ENCODE results near the gene TCF7L2.

Gene TCF7L2

DNA sequence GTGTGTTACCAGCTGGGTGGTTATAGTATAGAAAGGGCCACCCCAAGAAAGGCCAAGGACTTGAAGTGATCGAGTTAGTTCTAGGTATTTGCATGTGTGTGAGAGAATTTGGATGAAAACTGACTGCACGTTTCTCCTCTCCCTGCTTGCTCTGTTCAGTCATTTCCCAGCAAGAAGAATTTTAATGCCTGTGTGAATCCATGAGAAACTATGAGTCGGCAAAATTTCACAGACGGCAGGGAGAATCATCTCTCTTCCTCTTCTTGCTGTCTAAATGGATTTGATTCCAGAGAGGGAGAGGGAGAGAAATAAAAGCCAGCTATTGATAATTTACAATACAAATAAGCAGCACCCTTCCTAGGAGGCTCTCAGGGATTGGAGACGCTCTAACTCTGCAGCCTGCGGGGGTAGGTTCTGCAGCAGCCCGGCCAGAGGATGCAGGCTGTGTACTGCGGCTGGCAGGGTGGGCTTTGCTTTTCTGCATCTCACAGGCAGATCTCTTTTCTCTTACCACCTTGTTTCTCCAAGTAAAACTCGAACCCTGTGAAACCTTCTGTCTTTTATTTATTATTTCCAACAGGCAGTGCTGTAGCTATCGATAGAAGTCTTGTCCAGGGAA lies 183.6 kb downstream of the TCF7L2 start:
- Histone ChIP-seq H2BK5ac (ENCODE audit: low read depth, low read length, poor library complexity) (peak overlapping the region; percentile 55), H2BK120ac (ENCODE audit: insufficient read depth, low read length, poor library complexity) (no peak overlapping the region), H4K91ac (ENCODE audit: low read depth, low read length) (peak overlapping the region; percentile 27), H2AFZ (ENCODE audit: insufficient read depth, low read length, poor library complexity) (no peak overlapping the region), H3K9ac (ENCODE audit: low read length) (peak overlapping the region; percentile 8), H4K8ac (ENCODE audit: low read depth, low read length) (peak overlapping the region; percentile 24), H3K79me1 (ENCODE audit: low read length) (peaks cover 5% of the 10 kb centered on the region), H3K4ac (ENCODE audit: low read depth, low read length) (no peak overlapping the region), H4K12ac (ENCODE audit: low read depth, low read length) (no peak overlapping the region), H3K36me3 (ENCODE audit: control insufficient read depth in 1 of 2, insufficient read depth in 2 of 2, low read length in 2 of 2) (no peaks in the 10 kb centered on the region), H3K27ac (ENCODE audit: low read depth, low read length) (no peak overlapping the region), H3K4me2 (ENCODE audit: low read length) (no peak overlapping the region), H3K79me2 (ENCODE audit: control insufficient read depth, insufficient read depth, low read length, poor library complexity) (peaks cover 4% of the 10 kb centered on the region), H3K27me3 (ENCODE audit: insufficient read depth, low read length) (no peaks in the 10 kb centered on the region), H2AK5ac (ENCODE audit: low read length) (no peak overlapping the region), H3K4me1 (ENCODE audit: control insufficient read depth in 1 of 2, insufficient read depth in 2 of 2, low read length in 2 of 2) (peaks cover 21 to 22% of the 10 kb centered on the region in 2 experiments), H3K23ac (ENCODE audit: low read length) (no peak overlapping the region), H2BK12ac (ENCODE audit: low read length) (no peak overlapping the region), H3K18ac (ENCODE audit: low read length) (no peak overlapping the region), H3K9me3 (ENCODE audit: insufficient read depth, low read depth, low read length) (no peaks in the 10 kb centered on the region), H3K14ac (ENCODE audit: low read length) (no peak overlapping the region), H3K4me3 (ENCODE audit: low read depth, low read length) (no peak overlapping the region)
- DNase-seq = no peak
- WGBS (ENCODE audit: extremely low coverage, insufficient coverage, insufficient read length) = no CpG with 5 or more reads among the region's 10 CpGs

DNA sequence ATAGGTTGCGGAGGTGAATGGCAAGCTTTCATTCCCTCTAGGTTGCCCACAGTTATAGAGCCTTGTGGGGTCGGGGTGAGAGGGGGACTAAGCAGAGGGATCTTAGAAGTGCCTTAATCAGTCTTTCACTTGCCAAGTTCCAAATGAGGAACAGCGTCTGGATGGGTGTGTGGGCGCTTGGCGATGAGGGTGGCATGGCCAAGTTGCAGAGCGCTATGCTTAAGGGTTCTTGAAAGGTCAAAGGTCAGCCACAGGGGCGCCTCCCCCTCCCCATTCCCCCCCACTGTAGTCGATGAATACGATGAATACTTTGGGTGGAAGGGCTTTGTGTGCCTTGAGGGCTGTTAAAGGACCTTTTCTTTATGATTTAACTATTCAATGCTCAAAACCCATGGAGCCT lies 185.0 kb downstream of the TCF7L2 start:
- Histone ChIP-seq H3K4ac (ENCODE audit: low read depth, low read length) (no peak overlapping the region), H2AFZ (ENCODE audit: insufficient read depth, low read length, poor library complexity) (no peak overlapping the region), H2BK5ac (ENCODE audit: low read depth, low read length, poor library complexity) (no peak overlapping the region), H3K4me3 (ENCODE audit: low read depth, low read length) (no peak overlapping the region), H3K23ac (ENCODE audit: low read length) (no peak overlapping the region), H3K79me1 (ENCODE audit: low read length) (peaks cover 5% of the 10 kb centered on the region), H3K9ac (ENCODE audit: low read length) (no peak overlapping the region), H4K91ac (ENCODE audit: low read depth, low read length) (no peak overlapping the region), H2AK5ac (ENCODE audit: low read length) (no peak overlapping the region), H3K79me2 (ENCODE audit: control insufficient read depth, insufficient read depth, low read length, poor library complexity) (peaks cover 2% of the 10 kb centered on the region), H3K4me2 (ENCODE audit: low read length) (no peak overlapping the region), H3K27ac (ENCODE audit: low read depth, low read length) (no peak overlapping the region), H3K14ac (ENCODE audit: low read length) (no peak overlapping the region), H3K27me3 (ENCODE audit: insufficient read depth, low read length) (no peaks in the 10 kb centered on the region), H2BK120ac (ENCODE audit: insufficient read depth, low read length, poor library complexity) (no peak overlapping the region), H3K18ac (ENCODE audit: low read length) (no peak overlapping the region), H3K36me3 (ENCODE audit: control insufficient read depth in 1 of 2, insufficient read depth in 2 of 2, low read length in 2 of 2) (no peaks in the 10 kb centered on the region), H4K8ac (ENCODE audit: low read depth, low read length) (no peak overlapping the region), H3K9me3 (ENCODE audit: insufficient read depth, low read depth, low read length) (no peaks in the 10 kb centered on the region), H3K4me1 (ENCODE audit: control insufficient read depth in 1 of 2, insufficient read depth in 2 of 2, low read length in 2 of 2) (peaks cover 23 to 27% of the 10 kb centered on the region in 2 experiments), H2BK12ac (ENCODE audit: low read length) (no peak overlapping the region), H4K12ac (ENCODE audit: low read depth, low read length) (no peak overlapping the region)
- DNase-seq = no peak
- no CpG with 5 or more reads among the region's 9 CpGs for WGBS (ENCODE audit: extremely low coverage, insufficient coverage, insufficient read length)

DNA sequence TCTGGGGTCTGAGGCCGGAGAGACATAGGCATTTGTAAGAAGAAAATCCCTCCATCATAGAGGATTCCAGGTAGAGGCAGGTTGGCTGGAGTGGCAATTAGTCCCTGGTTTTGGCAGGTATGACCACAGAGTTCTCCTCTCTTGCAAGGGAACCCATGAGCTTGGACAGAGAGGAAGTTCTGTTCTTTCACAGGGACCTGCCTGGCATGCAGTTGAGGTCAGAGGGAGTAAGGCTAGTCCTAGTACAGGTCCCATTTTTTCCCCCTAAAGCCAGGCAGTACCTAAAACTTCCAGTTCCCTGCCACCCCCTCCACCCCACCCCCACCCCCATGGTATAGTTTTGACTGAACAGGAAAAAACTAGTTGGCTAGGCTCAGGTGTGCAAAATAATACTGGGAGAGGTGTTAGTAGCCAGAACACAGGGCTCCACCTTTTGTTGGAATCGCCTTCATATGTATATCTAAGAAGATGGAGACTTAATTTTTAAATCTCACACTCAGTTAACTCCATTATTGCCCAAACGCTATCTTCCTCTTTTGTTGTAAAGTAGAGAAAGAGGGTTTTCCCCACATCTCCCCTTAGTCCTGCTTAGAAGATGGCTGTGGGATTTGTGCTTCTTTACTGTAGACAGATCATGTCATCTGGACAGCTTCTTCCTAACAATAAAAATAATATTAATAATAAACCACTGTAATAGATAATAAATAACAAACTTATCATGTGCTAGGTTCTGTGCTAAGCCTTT lies 188.1 kb downstream of the TCF7L2 start:
- peaks cover 2% of the 10 kb centered on the region for H3K79me1 ChIP-seq (ENCODE audit: low read length)
- H3K4me1 ChIP-seq (ENCODE audit: control insufficient read depth in 1 of 2, insufficient read depth in 2 of 2, low read length in 2 of 2) = peaks cover 22 to 30% of the 10 kb centered on the region in 2 experiments
- no peaks in the 10 kb centered on the region for H3K27me3 ChIP-seq (ENCODE audit: insufficient read depth, low read length)
- H3K9me3 ChIP-seq (ENCODE audit: insufficient read depth, low read depth, low read length) = no peaks in the 10 kb centered on the region
- H3K79me2 ChIP-seq (ENCODE audit: control insufficient read depth, insufficient read depth, low read length, poor library complexity) = peaks cover 2% of the 10 kb centered on the region
- H4K12ac ChIP-seq (ENCODE audit: low read depth, low read length) = no peak overlapping the region
- no peak overlapping the region for H4K8ac ChIP-seq (ENCODE audit: low read depth, low read length)
- H3K36me3 ChIP-seq (ENCODE audit: control insufficient read depth in 1 of 2, insufficient read depth in 2 of 2, low read length in 2 of 2) = peaks cover 9 to 10% of the 10 kb centered on the region in 2 experiments
- no peak overlapping the region for H2BK12ac ChIP-seq (ENCODE audit: low read length)
- H3K4ac ChIP-seq (ENCODE audit: low read depth, low read length) = no peak overlapping the region
- H3K27ac ChIP-seq (ENCODE audit: low read depth, low read length) = no peak overlapping the region
- no peak overlapping the region for H3K4me3 ChIP-seq (ENCODE audit: low read depth, low read length)
- H3K4me2 ChIP-seq (ENCODE audit: low read length) = no peak overlapping the region
- no CpG with 5 or more reads among the region's 3 CpGs for WGBS (ENCODE audit: extremely low coverage, insufficient coverage, insufficient read length)
- no peak overlapping the region for H3K9ac ChIP-seq (ENCODE audit: low read length)
- H4K91ac ChIP-seq (ENCODE audit: low read depth, low read length) = peak overlapping the region; percentile 33
- no peak overlapping the region for H3K14ac ChIP-seq (ENCODE audit: low read length)
- peak overlapping the region; percentile 29 for H3K18ac ChIP-seq (ENCODE audit: low read length)
- no peak overlapping the region for H2BK5ac ChIP-seq (ENCODE audit: low read depth, low read length, poor library complexity)
- no peak overlapping the region for H2AFZ ChIP-seq (ENCODE audit: insufficient read depth, low read length, poor library complexity)
- H2AK5ac ChIP-seq (ENCODE audit: low read length) = no peak overlapping the region
- no peak for DNase-seq
- H2BK120ac ChIP-seq (ENCODE audit: insufficient read depth, low read length, poor library complexity) = no peak overlapping the region
- no peak overlapping the region for H3K23ac ChIP-seq (ENCODE audit: low read length)

DNA sequence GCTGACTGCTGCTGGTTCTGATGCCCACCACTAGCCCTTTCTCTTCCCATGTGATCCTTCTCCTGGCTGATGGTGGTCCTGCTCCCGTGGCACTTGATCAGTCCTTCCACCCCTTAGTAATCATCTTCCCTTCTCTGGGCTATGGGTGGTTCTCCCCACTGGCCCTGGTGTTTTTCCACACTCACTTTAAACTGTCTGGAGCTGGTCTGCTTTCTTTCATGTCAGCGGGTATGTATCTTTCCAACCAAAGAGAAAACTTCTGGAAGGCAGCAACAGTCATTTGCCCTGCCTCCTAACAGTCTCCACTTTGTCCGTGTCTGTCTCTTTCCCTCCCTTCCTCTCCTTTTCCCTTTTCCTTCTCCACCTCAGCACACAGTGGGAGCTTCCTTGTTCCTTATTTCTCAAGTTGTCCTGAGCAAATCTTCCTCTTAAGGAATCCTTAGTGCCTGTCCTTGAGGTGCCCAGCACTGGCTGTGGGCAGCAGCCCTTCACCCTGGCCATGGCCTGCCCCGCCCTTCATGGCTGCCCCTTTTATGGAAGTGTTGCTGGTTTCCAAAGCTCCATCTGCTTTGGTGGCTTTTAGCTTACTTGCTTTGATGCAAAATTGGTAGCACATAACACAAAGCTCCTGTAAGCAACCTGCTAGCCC lies 189.0 kb downstream of the TCF7L2 start:
- Histone ChIP-seq H3K9me3 (ENCODE audit: insufficient read depth, low read depth, low read length) (no peaks in the 10 kb centered on the region), H3K4me2 (ENCODE audit: low read length) (peak overlapping the region; percentile 24), H3K79me2 (ENCODE audit: control insufficient read depth, insufficient read depth, low read length, poor library complexity) (no peaks in the 10 kb centered on the region), H3K9ac (ENCODE audit: low read length) (no peak overlapping the region), H2BK120ac (ENCODE audit: insufficient read depth, low read length, poor library complexity) (no peak overlapping the region), H3K27me3 (ENCODE audit: insufficient read depth, low read length) (no peaks in the 10 kb centered on the region), H3K4me1 (ENCODE audit: control insufficient read depth in 1 of 2, insufficient read depth in 2 of 2, low read length in 2 of 2) (peaks cover 18 to 24% of the 10 kb centered on the region in 2 experiments), H4K12ac (ENCODE audit: low read depth, low read length) (no peak overlapping the region), H2AFZ (ENCODE audit: insufficient read depth, low read length, poor library complexity) (no peak overlapping the region), H2AK5ac (ENCODE audit: low read length) (no peak overlapping the region), H4K8ac (ENCODE audit: low read depth, low read length) (peak overlapping the region; percentile 13), H3K79me1 (ENCODE audit: low read length) (no peaks in the 10 kb centered on the region), H2BK12ac (ENCODE audit: low read length) (peak overlapping the region; percentile 0), H4K91ac (ENCODE audit: low read depth, low read length) (peak overlapping the region; percentile 33), H2BK5ac (ENCODE audit: low read depth, low read length, poor library complexity) (no peak overlapping the region), H3K36me3 (ENCODE audit: control insufficient read depth in 1 of 2, insufficient read depth in 2 of 2, low read length in 2 of 2) (peaks cover 10 to 15% of the 10 kb centered on the region in 2 experiments), H3K4ac (ENCODE audit: low read depth, low read length) (no peak overlapping the region), H3K4me3 (ENCODE audit: low read depth, low read length) (no peak overlapping the region), H3K14ac (ENCODE audit: low read length) (no peak overlapping the region), H3K23ac (ENCODE audit: low read length) (no peak overlapping the region), H3K27ac (ENCODE audit: low read depth, low read length) (peak overlapping the region; percentile 31), H3K18ac (ENCODE audit: low read length) (peak overlapping the region; percentile 46)
- WGBS (ENCODE audit: extremely low coverage, insufficient coverage, insufficient read length) = no CpG with 5 or more reads among the region's 4 CpGs
- no peak for DNase-seq
